K562 (cell line): ENCODE measurements around the gene SEC14L1. TPM values are rescaled to one million over a fixed set of nuclear protein-coding genes. Genes with fewer than 3 reads are reported as not detected.
A peak's percentile ranks its signal among the peaks of the same experiment; 100 is the strongest.

Source experiments
- ATF4 ChIP-seq: fragments of 450-650 bp; formaldehyde crosslinking; IDR thresholded peaks from 2 replicates; pipeline ENCODE4 v1.4.0; 2022; ENCODE audit warnings: mild to moderate bottlenecking, moderate library complexity
- BRCA1 ChIP-seq, 2 experiments: fragments of 450-650 bp in 1 of 2; sonication (generic) in 1 of 2; formaldehyde crosslinking in 1 of 2; IDR thresholded peaks; 2 replicates each; pipeline versions ENCODE4 v1.5.0 to v1.6.1; 2017 to 2020; ENCODE audit warnings: mild to moderate bottlenecking in 1 of 2, missing genetic modification reagents in 1 of 2
- CHCHD3 ChIP-seq: fragments of 250-450 bp; sonication (Bioruptor Pico); IDR thresholded peaks from 2 replicates; pipeline ENCODE4 v2.1.2; 2022; ENCODE audit warnings: mild to moderate bottlenecking
- E2F1 ChIP-seq: sonication (generic); formaldehyde crosslinking; IDR thresholded peaks from 2 replicates; pipeline ENCODE4 v1.8.1; 2023; ENCODE audit warnings: mild to moderate bottlenecking, missing genetic modification reagents, moderate library complexity
- FOSL1 ChIP-seq: fragments of 200-800 bp; sonication (Bioruptor generic); conservative IDR thresholded peaks from 2 replicates; pipeline ENCODE4 v1.6.1; 2016; ENCODE audit warnings: missing genetic modification characterization, missing compliant biosample characterization
- FOXK2 ChIP-seq, 2 experiments: fragments of 450-650 bp; IDR thresholded peaks in 1 of 2; conservative IDR thresholded peaks in 1 of 2; 2 replicates each; pipeline ENCODE4 v1.6.1; 2016; ENCODE audit warnings: low read depth in 2 of 2, mild to moderate bottlenecking in 1 of 2
- GATA2 ChIP-seq: sonication (generic); formaldehyde crosslinking; IDR thresholded peaks from 2 replicates; pipeline ENCODE4 v1.4.0; 2020; ENCODE audit warnings: mild to moderate bottlenecking, missing genetic modification reagents
- IRF1 ChIP-seq: sonication (generic); formaldehyde crosslinking; IDR thresholded peaks from 2 replicates; pipeline ENCODE4 v1.8.0; 2022; ENCODE audit warnings: missing genetic modification reagents, mild to moderate bottlenecking, borderline replicate concordance
- JUND ChIP-seq, 2 experiments: IDR thresholded peaks; 2 replicates in 1 of 2; 3 replicates in 1 of 2; pipeline ENCODE4 v1.6.1; 2011; ENCODE audit warnings: borderline replicate concordance in 2 of 2, low read depth in 2 of 2, low read length in 2 of 2, improper control_type of control experiment in 1 of 2, missing biosample characterization in 1 of 2, missing genetic modification characterization in 1 of 2, missing genetic modification reagents in 1 of 2
- NEUROD1 ChIP-seq: fragments of 150-350 bp; IDR thresholded peaks from 2 replicates; pipeline ENCODE4 v1.6.1; 2014; ENCODE audit warnings: borderline replicate concordance, low read length, low read depth; ENCODE audit not compliant: partially characterized antibody
- NR2C2 ChIP-seq, 2 experiments: fragments of 200-800 bp in 1 of 2; sonication (Bioruptor generic) in 1 of 2; sonication (generic) in 1 of 2; formaldehyde crosslinking in 1 of 2; IDR thresholded peaks; 2 replicates each; pipeline versions ENCODE4 v1.6.1 to v1.8.0; 2016 to 2022; ENCODE audit warnings: mild to moderate bottlenecking in 1 of 2, missing compliant biosample characterization in 1 of 2, missing genetic modification characterization in 1 of 2, missing genetic modification reagents in 1 of 2
- NR2F6 ChIP-seq: fragments of 450-650 bp; formaldehyde crosslinking; IDR thresholded peaks from 2 replicates; pipeline ENCODE4 v1.4.0; 2020; ENCODE audit warnings: mild to moderate bottlenecking
- PCBP2 ChIP-seq: fragments of 200-400 bp; formaldehyde crosslinking; IDR thresholded peaks from 2 replicates; pipeline ENCODE4 v1.6.1; 2018; ENCODE audit warnings: low read length, low read depth, mild to moderate bottlenecking, moderate library complexity; ENCODE audit not compliant: poor library complexity, severe bottlenecking
- PPARD ChIP-seq: fragments of 250-450 bp; sonication (Bioruptor Pico); IDR thresholded peaks from 2 replicates; pipeline ENCODE4 v1.8.0; 2022; ENCODE audit warnings: inconsistent platforms, mild to moderate bottlenecking, moderate library complexity
- SNAPC5 ChIP-seq: fragments of 250-450 bp; sonication (Bioruptor Pico); IDR thresholded peaks from 2 replicates; pipeline ENCODE4 v1.8.0; 2021; ENCODE audit warnings: moderate library complexity, mild to moderate bottlenecking, inconsistent platforms
- TBL1XR1 ChIP-seq, 2 experiments: IDR thresholded peaks; 2 replicates each; pipeline ENCODE4 v1.6.1; 2012; ENCODE audit warnings: improper control_type of control experiment in 2 of 2, low read length in 2 of 2, mild to moderate bottlenecking in 1 of 2
- ZC3H11A ChIP-seq: IDR thresholded peaks from 2 replicates; pipeline ENCODE4 v1.6.1; 2012; ENCODE audit warnings: low read depth, low read length, improper control_type of control experiment
- ZFPM2 ChIP-seq: fragments of 250-450 bp; sonication (Bioruptor Pico); IDR thresholded peaks from 2 replicates; pipeline ENCODE4 v1.5.1; 2022; ENCODE audit warnings: mild to moderate bottlenecking
- ZNF12 ChIP-seq: sonication (generic); formaldehyde crosslinking; IDR thresholded peaks from 2 replicates; pipeline ENCODE4 v1.4.0; 2020; ENCODE audit warnings: mild to moderate bottlenecking, missing genetic modification reagents
- ZNF143 ChIP-seq: sonication (generic); formaldehyde crosslinking; IDR thresholded peaks from 2 replicates; pipeline ENCODE4 v1.9.0; 2022; ENCODE audit warnings: mild to moderate bottlenecking, missing genetic modification reagents
- ZNF232 ChIP-seq: sonication (generic); formaldehyde crosslinking; IDR thresholded peaks from 2 replicates; pipeline ENCODE4 v1.8.0; 2022; ENCODE audit warnings: mild to moderate bottlenecking, missing genetic modification reagents
- ZNF445 ChIP-seq: fragments of 250-450 bp; sonication (Bioruptor Pico); IDR thresholded peaks from 2 replicates; pipeline ENCODE4 v1.4.0; 2020; ENCODE audit warnings: low read depth, mild to moderate bottlenecking, moderate library complexity
- ZNF561 ChIP-seq: fragments of 450-650 bp; formaldehyde crosslinking; conservative IDR thresholded peaks from 2 replicates; pipeline ENCODE4 v1.4.0; 2020; ENCODE audit warnings: mild to moderate bottlenecking, moderate library complexity
- ZNF830 ChIP-seq: fragments of 250-450 bp; sonication (Bioruptor Pico); IDR thresholded peaks from 2 replicates; pipeline ENCODE4 v1.5.0; 2021; ENCODE audit warnings: mild to moderate bottlenecking
- polyA plus RNA-seq, 8 experiments: library from polyadenylated mRNA; depleted of rRNA in 4 of 8; stranded (reverse) in 5 of 8; unstranded in 3 of 8; fragments of >200 nt; fragmentation: Nextera tagmentation in 2 of 8; fragmentation: Illumina TruSeq in 1 of 8; extraction: Ambion mirVana in 2 of 8; extraction: Trizol in 1 of 8; gene quantifications; 2 replicates each; pipeline versions ENCODE4 v1.2.1 to v1.2.3, GENCODE V29; 2011 to 2014; ENCODE audit warnings: inconsistent platforms in 1 of 8, missing spikeins in 1 of 8
- total RNA-seq, 7 experiments: library from RNA; depleted of rRNA in 6 of 7; stranded (reverse); fragments of >200 nt in 6 of 7; fragmentation: Illumina TruSeq in 2 of 7; extraction: Trizol in 2 of 7; gene quantifications; 2 replicates each; pipeline versions ENCODE4 v1.2.1 to v1.2.3, GENCODE V29; 2011 to 2021; ENCODE audit warnings: low replicate concordance in 1 of 7

The SEC14L1 gene
- total and polyA plus RNA-seq, 9 of the 15 experiments (the other 6 are each of a cell fraction or from before 2014, with no cell fraction given), result 3.1 to 39.7 (median 15.2) TPM

- TF ChIP-seq IRF1 (CRISPR knock-in tag) (no peak), BRCA1 (IDR thresholded peaks at IDR 0.05) (no peak), BRCA1 (CRISPR knock-in tag; IDR thresholded peaks at IDR 0.05) (no peak), FOSL1 (tag) (peak; percentile 52), NEUROD1 (peak; percentile 43), JUND (IDR thresholded peaks at IDR 0.05; ENCODE audit: borderline replicate concordance, low read depth, low read length) (peak; percentile 55), JUND (tag; IDR thresholded peaks at IDR 0.05; ENCODE audit: borderline replicate concordance, low read depth, low read length) (no peak; the same call in 2 of the 3 replicates), ZNF12 (CRISPR knock-in tag) (no peak), FOXK2 (conservative IDR thresholded peaks at IDR 0.05 in 1 of 2, IDR thresholded peaks at IDR 0.05 in 1 of 2; ENCODE audit: low read depth in 2 of 2) (peak; percentile 75 to 81; a peak in 3 of 4 replicates), SNAPC5 (CRISPR knock-in tag) (no peak), NR2F6 (no peak), ATF4 (peak; percentile 71), ZNF830 (no peak), CHCHD3 (CRISPR knock-in tag) (peak; percentile 82; the same call in 1 of the 2 replicates), ZNF143 (CRISPR knock-in tag) (no peak), ZNF445 (CRISPR knock-in tag) (no peak; the same call in 1 of the 2 replicates), PCBP2 (no peak), ZNF561 (no peak), ZFPM2 (CRISPR knock-in tag) (no peak), NR2C2 (CRISPR knock-in tag; IDR thresholded peaks at IDR 0.05) (peak; percentile 74; the same call in 1 of the 2 replicates), NR2C2 (tag; IDR thresholded peaks at IDR 0.05) (peak; percentile 90), TBL1XR1 (IDR thresholded peaks at IDR 0.05; ENCODE audit: low read length in 2 of 2) (no peak; a peak in 1 of 4 replicates), ZNF232 (CRISPR knock-in tag) (no peak; the same call in 1 of the 2 replicates), PPARD (no peak), ZC3H11A (no peak), E2F1 (CRISPR knock-in tag) (peak; percentile 95), GATA2 (CRISPR knock-in tag) (no peak)
Measured at GRCh38 chr17:77140166-77140877, 447 bp upstream of the SEC14L1 start (continued).
